Stimulated activated naive B cell treated with anti-CD40 and anti-IgM and Interleukin-4, amounts not matched to agents 10 μg/mL and 1 μg/mL and 100 μg/mL, for 72 hours (primary cell): Measurements from ENCODE around the gene BAIAP2.
A peak's percentile ranks its signal among the peaks of the same experiment; 100 is the strongest.
"Not testable (repeated sequence)": the region's sequence is repeated elsewhere in the genome, so short reads cannot be mapped to it uniquely, and the experiment has no call there.

ENCODE experiments used
- ATAC-seq, 2 donors: fragments of 150-1000 bp; cut with Tn5 transposase; replicated peaks; 2 replicates each; pipeline ENCODE4 v1.10.0; 2021; ENCODE audit warnings: moderate library complexity in 1 of 2
- DNase-seq: peaks from one replicate; pipeline ENCODE4 v3.0.0; 2021
- H3K27ac Mint-ChIP-seq: one replicate; pipeline ENCODE4 v1.8.0; 2022; ENCODE audit warnings: mild to moderate bottlenecking, mixed read lengths
- H3K27me3 Mint-ChIP-seq, 2 donors: one replicate each; pipeline ENCODE4 v1.8.0; 2022; ENCODE audit warnings: mixed read lengths in 2 of 2
- H3K36me3 Mint-ChIP-seq, 2 donors: one replicate each; pipeline ENCODE4 v1.8.0; 2022; ENCODE audit warnings: mixed read lengths in 2 of 2, mild to moderate bottlenecking in 1 of 2
- H3K4me1 Mint-ChIP-seq, 2 donors: one replicate each; pipeline ENCODE4 v1.8.0; 2022; ENCODE audit warnings: mixed read lengths in 2 of 2, mild to moderate bottlenecking in 1 of 2
- H3K4me3 Mint-ChIP-seq, 2 donors: one replicate each; pipeline ENCODE4 v1.8.0; 2022; ENCODE audit warnings: mild to moderate bottlenecking in 2 of 2, mixed read lengths in 2 of 2, moderate library complexity in 1 of 2
- H3K9me3 Mint-ChIP-seq, 2 donors: one replicate each; pipeline ENCODE4 v1.8.0; 2022; ENCODE audit warnings: mixed read lengths in 2 of 2, mild to moderate bottlenecking in 1 of 2

BAIAP2 gene

DNA sequence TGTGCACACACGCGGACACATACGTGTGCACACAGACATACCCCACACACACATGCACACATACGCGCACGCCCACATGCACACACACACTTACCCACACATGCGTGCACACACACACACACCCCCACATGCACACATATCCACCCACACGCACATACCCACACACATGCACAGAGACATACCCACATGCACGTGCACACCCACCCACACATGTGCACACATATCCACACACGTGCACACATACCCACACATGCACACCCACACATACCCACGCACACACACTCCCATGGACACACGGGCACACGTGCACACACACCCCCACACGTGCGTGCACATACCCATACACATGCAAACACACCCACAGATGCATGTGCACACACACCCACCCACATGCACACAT, 103.1 kb downstream of the BAIAP2 start:
- Mint-ChIP-seq H3K27ac (no peak overlapping the region), H3K4me1 (peaks cover 2 to 6% of the 10 kb centered on the region in 2 donors), H3K27me3 (peaks cover 0 to 5% of the 10 kb centered on the region in 2 donors), H3K36me3 (no peaks in the 10 kb centered on the region), H3K9me3 (peaks cover 4 to 7% of the 10 kb centered on the region in 2 donors), H3K4me3 (no peak overlapping the region)
- DNase-seq (no peak), ATAC-seq (no peak)

DNA sequence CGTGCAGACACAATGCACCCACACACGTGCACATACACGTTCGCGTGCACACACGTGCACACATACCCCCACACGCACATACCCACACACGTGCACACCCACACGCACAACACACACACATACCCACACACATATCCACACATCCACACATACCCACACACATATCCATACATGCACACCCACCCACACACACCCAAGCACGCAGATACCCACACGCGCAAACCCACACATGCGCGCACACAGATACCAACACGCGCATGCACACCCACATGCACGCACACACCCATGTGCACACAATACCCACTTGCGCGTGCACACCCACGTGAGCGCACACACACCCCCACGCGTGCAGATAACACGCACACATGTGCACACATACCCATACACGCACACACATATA, 103.5 kb downstream of the BAIAP2 start:
- Mint-ChIP-seq H3K9me3 (peaks cover 4 to 7% of the 10 kb centered on the region in 2 donors), H3K4me1 (peaks cover 2 to 6% of the 10 kb centered on the region in 2 donors), H3K27ac (no peak overlapping the region), H3K4me3 (no peak overlapping the region), H3K36me3 (no peaks in the 10 kb centered on the region), H3K27me3 (peaks cover 3 to 5% of the 10 kb centered on the region in 2 donors)
- ATAC-seq (no peak), DNase-seq (no peak)

DNA sequence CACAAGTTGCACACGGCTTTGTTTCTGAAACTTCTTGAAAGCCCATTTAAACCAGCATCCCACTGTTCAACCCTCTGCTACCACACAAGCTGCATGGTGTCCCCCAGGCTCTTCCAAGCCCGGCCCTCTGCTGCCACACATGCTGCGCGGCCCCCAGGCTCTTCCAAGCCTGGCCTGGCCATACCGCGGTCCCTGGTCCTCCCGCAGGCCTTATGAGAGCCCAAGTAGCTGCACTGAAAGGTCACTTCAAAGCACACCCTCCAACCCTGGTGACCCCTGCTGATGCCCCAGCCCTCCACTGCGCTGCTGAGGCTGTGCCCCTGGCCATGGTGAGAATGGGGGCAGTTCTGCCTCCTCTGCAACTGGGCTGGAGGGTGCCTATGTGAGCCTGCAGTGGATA, 104.5 kb downstream of the BAIAP2 start:
- no peak for ATAC-seq
- H3K4me1 Mint-ChIP-seq, result peaks cover 2 to 6% of the 10 kb centered on the region in 2 donors

DNA sequence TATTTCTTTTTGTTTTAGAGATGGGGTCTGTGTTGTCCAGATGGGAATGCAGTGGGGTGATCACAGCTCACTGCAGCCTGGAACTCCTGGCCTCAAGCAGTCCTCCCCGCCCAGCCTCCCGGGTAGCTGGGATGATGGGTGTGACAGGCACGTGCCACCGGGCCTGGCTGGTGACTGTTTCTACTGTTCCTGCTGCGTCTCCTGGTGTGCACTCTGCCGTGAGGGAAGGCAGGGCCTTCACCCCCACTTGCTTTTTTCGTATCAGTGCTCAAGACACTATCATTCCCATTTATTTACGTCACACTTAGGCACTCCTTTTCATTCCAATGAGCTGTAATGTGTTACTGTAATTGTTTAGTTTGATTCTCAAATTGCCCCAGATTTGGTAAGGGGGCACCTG, 105.1 kb downstream of the BAIAP2 start:
- H3K27me3 Mint-ChIP-seq, result peaks cover 5 to 8% of the 10 kb centered on the region in 2 donors
- no peak for ATAC-seq
- H3K9me3 Mint-ChIP-seq, result peaks cover 4 to 7% of the 10 kb centered on the region in 2 donors
- no peaks in the 10 kb centered on the region for H3K36me3 Mint-ChIP-seq
- DNase-seq, result no peak
- H3K4me3 Mint-ChIP-seq, result no peak overlapping the region
- H3K27ac Mint-ChIP-seq, result no peak overlapping the region
- H3K4me1 Mint-ChIP-seq, result peaks cover 2 to 6% of the 10 kb centered on the region in 2 donors

More for the DNA sequence above, 104.5 kb downstream of the BAIAP2 start:
- Mint-ChIP-seq H3K27ac (no peak overlapping the region), H3K9me3 (peaks cover 4 to 7% of the 10 kb centered on the region in 2 donors), H3K27me3 (peaks cover 5 to 8% of the 10 kb centered on the region in 2 donors), H3K36me3 (no peaks in the 10 kb centered on the region), H3K4me3 (no peak overlapping the region)
- DNase-seq, result no peak

DNA sequence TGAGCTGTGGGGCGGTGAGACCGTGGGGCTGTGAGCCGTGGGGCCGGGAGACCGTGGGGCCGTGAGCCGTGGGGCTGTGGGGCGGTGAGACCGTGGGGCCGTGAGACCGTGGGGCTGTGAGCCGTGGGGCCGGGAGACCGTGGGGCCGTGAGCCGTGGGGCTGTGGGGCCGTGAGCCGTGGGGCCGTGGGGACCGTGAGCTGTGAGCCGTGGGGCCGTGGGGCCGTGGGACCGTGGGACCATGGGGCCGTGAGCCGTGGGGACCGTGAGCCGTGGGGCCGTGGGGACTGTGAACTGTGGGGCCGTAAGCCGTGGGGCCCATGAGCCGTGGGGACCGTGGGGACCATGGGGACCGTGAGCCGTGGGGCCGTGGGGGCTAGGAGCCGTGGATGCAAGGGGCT, 105.7 kb downstream of the BAIAP2 start:
- H3K4me1 Mint-ChIP-seq, result peaks cover 2 to 6% of the 10 kb centered on the region in 2 donors
- H3K27ac Mint-ChIP-seq, result no peak overlapping the region
- peaks cover 4 to 7% of the 10 kb centered on the region in 2 donors for H3K9me3 Mint-ChIP-seq
- no peaks in the 10 kb centered on the region for H3K36me3 Mint-ChIP-seq
- H3K27me3 Mint-ChIP-seq, result peaks cover 5 to 8% of the 10 kb centered on the region in 2 donors
- DNase-seq (no peak), ATAC-seq (no peak)
- no peak overlapping the region for H3K4me3 Mint-ChIP-seq

DNA sequence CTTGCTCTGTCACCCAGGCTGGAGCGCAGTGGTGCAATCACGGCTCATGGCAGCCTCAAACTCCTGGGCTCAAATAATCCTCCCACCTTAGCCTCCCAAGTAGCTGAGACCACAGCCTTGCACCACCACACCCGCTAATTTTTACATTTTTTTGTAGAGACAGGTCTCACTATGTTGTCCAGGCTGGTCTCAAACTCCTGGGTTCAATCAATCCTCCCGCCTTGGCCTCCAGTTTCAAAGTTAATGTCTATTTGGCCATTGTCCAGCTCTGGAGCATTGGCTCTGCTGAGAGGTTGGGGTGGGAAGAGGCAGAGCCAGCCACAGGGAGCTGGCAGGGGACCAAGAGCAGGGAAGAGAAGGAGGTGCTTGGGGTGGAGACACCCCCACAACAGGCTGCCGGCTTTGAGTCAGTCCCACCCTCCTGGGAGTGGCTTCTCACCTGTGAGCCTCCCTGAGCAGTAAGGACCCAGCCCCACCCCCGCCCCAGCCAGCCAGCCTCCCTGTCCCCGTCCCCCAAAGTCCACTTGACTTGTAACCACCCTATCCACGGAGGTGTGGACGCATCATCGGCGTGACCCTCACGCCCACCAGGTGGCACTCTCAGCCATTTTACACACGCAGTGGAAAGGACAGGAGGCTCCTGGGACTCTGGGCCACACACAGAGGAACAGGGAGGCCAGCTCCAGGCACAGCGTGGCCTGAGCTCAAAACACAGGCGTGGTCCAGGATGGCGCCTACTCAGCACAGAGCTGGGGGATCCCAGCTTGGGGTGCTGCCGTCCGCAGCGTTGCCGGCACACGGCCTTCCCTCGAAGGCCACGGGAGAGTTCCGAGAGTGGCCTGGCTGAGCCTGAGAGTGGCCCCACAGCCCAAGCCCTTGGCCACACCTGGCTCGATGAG, 107.6 kb downstream of the BAIAP2 start:
- Mint-ChIP-seq H3K9me3 (peaks cover 4 to 7% of the 10 kb centered on the region in 2 donors), H3K27me3 (peaks cover 5 to 8% of the 10 kb centered on the region in 2 donors), H3K36me3 (no peaks in the 10 kb centered on the region), H3K4me1 (peaks cover 2 to 6% of the 10 kb centered on the region in 2 donors), H3K4me3 (no peak overlapping the region), H3K27ac (no peak overlapping the region)
- ATAC-seq, result peak; percentile 97 to 98
- DNase-seq, result peak; percentile 42

DNA sequence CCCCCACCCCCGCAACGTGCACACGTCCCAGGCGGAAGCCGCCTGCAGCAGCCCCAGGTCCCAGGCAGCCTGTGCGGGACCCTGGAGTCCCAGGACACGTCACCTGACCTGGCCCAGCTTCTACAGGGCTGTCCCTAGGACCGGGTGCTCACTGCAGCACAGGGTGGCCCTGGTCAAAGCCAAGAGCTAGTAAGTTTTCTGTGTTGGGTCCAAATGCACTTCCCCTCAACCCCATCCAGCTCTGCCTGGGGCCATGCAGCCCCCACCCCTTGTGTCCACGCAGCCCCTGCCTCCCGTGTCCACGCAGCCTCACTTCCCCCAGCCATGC, 108.2 kb downstream of the BAIAP2 start:
- peaks cover 2 to 6% of the 10 kb centered on the region in 2 donors for H3K4me1 Mint-ChIP-seq
- no peak overlapping the region for H3K4me3 Mint-ChIP-seq
- H3K27ac Mint-ChIP-seq, result no peak overlapping the region
- no peaks in the 10 kb centered on the region for H3K36me3 Mint-ChIP-seq
- ATAC-seq, result peak in 1 of 2 donors; percentile 7
- H3K27me3 Mint-ChIP-seq, result peaks cover 5 to 8% of the 10 kb centered on the region in 2 donors
- no peak for DNase-seq
- peaks cover 4% of the 10 kb centered on the region in 2 donors for H3K9me3 Mint-ChIP-seq

DNA sequence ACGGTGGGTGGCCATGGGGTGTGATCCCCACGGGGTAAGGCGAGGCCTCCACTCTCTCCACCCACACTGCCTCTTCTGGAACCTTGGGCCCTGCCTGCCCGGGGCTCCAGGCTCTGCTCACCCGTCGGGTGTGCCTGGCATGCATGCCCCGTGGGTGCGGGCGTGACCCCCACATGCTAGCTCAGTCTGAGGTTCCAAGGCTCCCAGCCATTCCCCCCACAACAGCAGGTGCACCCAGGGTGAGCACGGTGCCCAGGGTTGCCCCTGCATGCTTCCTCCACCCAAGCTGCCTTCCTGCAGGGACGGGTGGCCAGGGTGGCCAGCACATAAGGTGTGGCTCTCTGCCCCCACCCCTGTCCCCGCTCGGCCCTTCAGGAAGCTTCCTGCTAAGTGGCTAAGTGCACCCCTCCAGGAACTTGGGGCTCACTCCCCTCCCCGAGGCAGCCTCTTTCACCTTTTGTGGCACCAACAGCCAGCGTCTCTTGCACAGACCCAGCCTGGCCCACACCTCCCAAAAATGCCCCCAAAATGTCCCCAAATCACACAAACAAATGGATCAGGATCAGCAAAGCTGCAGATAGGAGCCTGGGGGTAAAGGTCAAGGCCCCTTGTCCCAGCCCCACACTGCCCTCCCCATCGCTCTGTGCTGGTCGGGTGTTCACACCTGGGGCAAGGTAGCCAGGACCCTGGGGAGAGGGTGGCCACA, 108.9 kb downstream of the BAIAP2 start:
- Mint-ChIP-seq H3K27me3 (peaks cover 8 to 10% of the 10 kb centered on the region in 2 donors), H3K9me3 (no peaks in the 10 kb centered on the region), H3K36me3 (no peaks in the 10 kb centered on the region), H3K4me1 (peaks cover 0 to 6% of the 10 kb centered on the region in 2 donors), H3K27ac (no peak overlapping the region), H3K4me3 (no peak overlapping the region)
- no peak for ATAC-seq
- no peak for DNase-seq

DNA sequence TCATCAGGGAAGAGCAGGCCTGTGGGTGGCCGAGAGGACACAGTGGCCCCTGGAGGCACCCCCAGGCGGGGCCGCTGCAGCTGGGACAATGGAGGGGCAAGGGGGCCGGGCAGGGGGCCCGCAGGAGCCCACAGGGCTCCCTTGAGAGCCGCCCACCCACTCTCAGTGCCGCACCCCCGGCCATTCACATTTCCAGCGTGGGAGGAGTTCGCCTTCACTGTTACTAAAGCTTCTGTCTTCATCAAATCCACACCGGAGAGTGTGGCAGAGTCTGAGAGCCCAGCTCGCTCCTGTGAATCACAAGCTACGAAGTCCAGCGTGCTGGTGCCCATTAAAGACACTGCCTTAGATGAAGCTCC, 109.5 kb downstream of the BAIAP2 start:
- Mint-ChIP-seq H3K4me3 (no peak overlapping the region), H3K4me1 (peaks cover 0 to 6% of the 10 kb centered on the region in 2 donors), H3K36me3 (no peaks in the 10 kb centered on the region), H3K27ac (no peak overlapping the region), H3K9me3 (no peaks in the 10 kb centered on the region), H3K27me3 (peaks cover 11 to 13% of the 10 kb centered on the region in 2 donors)
- DNase-seq, result no peak
- ATAC-seq, result no peak

DNA sequence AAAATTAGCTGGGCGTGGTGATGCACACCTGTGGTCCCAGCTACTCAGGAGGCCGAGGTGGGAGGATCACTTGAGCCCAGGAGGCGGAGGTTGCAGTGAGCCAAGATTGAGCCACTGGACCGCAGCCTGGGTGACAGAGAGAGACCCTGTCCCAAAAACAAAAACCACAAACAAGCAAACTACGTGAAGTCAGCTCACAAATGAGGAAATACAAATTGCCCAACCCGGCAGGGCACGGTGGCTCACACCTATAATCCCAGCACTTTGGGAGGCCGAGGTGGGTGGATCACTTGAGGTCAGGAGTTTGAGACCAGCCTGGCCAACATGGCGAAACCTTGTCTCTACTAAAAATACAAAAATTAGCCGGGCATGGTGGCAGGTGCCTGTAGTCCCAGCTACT, 111.3 kb downstream of the BAIAP2 start:
- not testable (repeated sequence) for DNase-seq, H3K4me1 Mint-ChIP-seq, ATAC-seq, H3K9me3 Mint-ChIP-seq, H3K27ac Mint-ChIP-seq, H3K4me3 Mint-ChIP-seq, H3K36me3 Mint-ChIP-seq
- H3K27me3 Mint-ChIP-seq, result peaks cover 24 to 27% of the 10 kb centered on the region in 2 donors

DNA sequence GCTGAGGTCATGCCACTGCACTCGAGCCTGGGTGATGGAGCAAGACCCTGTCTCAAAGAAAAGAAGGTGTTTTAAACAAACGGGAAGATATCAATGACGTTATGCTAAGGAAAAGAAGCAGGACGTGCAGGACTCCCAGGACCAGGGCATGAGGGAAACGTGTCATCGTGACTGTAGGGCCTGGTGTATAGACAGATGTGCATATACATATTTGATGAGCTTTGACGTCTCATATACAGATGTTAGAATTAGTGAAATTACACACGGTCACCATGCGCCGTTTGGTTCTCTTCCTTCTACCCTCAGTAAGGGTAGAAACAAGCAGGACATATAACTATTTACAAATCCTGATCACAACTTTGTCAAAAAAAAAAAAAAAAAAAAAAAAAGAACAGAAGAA, 112.8 kb downstream of the BAIAP2 start:
- DNase-seq (no peak), ATAC-seq (no peak)
- Mint-ChIP-seq H3K9me3 (no peaks in the 10 kb centered on the region), H3K36me3 (no peaks in the 10 kb centered on the region), H3K4me3 (no peak overlapping the region), H3K4me1 (peaks cover 0 to 2% of the 10 kb centered on the region in 2 donors), H3K27me3 (peaks cover 25 to 33% of the 10 kb centered on the region in 2 donors), H3K27ac (no peak overlapping the region)

DNA sequence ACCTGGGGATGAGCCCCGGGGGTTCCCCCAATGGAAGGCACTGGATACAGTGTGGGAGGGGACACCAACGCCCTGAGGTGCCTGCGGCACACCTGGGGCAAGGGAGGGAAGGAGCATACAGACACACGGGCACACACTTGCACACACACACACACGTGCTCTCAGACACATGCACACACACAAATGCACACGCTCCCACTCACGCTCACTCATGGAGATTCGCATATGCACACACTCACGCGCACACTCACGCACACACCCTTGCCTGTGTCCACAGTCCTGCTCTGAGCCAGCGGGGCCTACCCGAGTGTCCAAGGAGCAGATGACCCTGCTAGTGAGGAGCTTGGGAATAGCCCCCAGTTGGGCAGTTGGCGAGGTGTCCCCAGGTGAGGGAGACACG, 113.6 kb downstream of the BAIAP2 start:
- H3K36me3 Mint-ChIP-seq, result no peaks in the 10 kb centered on the region
- no peak for DNase-seq
- H3K9me3 Mint-ChIP-seq, result no peaks in the 10 kb centered on the region
- no peak overlapping the region for H3K27ac Mint-ChIP-seq
- H3K4me3 Mint-ChIP-seq, result no peak overlapping the region
- H3K4me1 Mint-ChIP-seq, result no peaks in the 10 kb centered on the region
- H3K27me3 Mint-ChIP-seq, result peaks cover 25 to 29% of the 10 kb centered on the region in 2 donors
- ATAC-seq, result no peak

DNA sequence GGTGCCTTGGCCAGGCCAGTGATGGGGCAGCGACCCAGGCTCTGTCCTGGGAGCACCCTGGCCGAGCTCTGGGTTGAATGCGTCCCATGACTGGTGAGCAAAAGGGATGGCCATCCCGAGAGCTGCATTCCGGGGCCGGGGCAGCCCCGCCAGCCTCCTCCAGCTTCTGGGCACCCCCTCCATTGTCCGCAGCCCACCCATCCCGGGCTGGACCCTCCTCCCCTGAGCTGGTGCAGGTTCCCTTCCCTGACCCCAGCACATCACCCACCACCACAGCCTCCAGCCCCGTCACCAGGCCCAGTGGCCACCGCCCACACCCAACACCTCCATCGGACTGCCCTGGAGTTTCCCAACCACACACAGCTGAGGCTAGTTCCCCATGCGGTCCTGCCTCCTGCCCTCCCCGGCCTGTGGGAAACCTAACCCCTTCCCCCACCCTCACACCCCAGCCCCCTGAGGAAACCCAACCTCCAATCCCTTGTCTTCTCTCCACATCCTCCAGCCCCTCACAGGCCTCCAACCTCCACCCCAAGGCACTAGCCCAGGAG, 114.1 kb downstream of the BAIAP2 start:
- DNase-seq, result no peak
- Mint-ChIP-seq H3K27ac (no peak overlapping the region), H3K27me3 (peaks cover 25% of the 10 kb centered on the region in 2 donors), H3K36me3 (no peaks in the 10 kb centered on the region), H3K9me3 (no peaks in the 10 kb centered on the region), H3K4me3 (no peak overlapping the region), H3K4me1 (no peaks in the 10 kb centered on the region)
- no peak for ATAC-seq

DNA sequence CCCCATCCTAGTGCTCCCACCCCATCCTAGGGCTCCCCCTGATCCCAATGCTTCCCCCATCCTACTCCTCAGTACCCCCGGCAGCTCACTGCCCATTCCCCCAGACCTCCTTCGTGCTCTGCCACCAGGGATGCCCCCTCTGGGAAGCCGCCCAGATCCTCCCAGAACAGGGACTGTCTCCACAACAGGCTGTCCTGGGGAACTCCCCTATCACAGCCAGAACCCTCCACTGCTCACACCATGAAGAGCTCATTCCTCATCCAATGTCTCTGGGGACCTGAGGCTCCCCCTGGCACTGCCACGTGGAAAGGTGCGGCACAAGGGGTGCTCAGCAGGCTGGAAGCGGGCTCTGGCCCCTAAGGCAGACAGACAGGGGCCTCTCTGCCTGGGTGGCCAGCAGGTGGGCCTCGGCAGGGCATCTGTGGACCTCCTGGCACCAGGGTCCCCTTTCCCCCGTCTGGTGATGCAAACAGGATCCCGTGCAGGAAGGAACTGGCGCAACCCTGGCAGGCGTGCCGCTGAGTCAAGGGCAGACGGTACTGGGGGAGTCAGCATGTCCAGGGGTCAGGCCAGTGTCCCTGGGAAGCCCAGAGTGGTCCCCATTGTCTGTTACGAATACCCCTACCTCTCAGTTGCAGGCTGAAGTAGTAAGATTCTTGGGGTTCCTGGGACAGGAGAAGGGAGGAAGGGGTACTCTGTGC, 115.6 kb downstream of the BAIAP2 start:
- Mint-ChIP-seq H3K4me3 (no peak overlapping the region), H3K4me1 (no peaks in the 10 kb centered on the region), H3K9me3 (no peaks in the 10 kb centered on the region), H3K27ac (no peak overlapping the region), H3K36me3 (no peaks in the 10 kb centered on the region), H3K27me3 (peaks cover 25% of the 10 kb centered on the region in 2 donors)
- ATAC-seq, result no peak
- DNase-seq, result no peak
